HG03439 (cell line): ENCODE results near the gene EFR3B.

Experiments used
- ATAC-seq: cut with Tn5 transposase; IDR thresholded peaks from one replicate; pipeline ENCODE4 v1.9.1; 2021; ENCODE audit warnings: mild to moderate bottlenecking, moderate library complexity; ENCODE audit not compliant: unreplicated experiment

The EFR3B gene

DNA sequence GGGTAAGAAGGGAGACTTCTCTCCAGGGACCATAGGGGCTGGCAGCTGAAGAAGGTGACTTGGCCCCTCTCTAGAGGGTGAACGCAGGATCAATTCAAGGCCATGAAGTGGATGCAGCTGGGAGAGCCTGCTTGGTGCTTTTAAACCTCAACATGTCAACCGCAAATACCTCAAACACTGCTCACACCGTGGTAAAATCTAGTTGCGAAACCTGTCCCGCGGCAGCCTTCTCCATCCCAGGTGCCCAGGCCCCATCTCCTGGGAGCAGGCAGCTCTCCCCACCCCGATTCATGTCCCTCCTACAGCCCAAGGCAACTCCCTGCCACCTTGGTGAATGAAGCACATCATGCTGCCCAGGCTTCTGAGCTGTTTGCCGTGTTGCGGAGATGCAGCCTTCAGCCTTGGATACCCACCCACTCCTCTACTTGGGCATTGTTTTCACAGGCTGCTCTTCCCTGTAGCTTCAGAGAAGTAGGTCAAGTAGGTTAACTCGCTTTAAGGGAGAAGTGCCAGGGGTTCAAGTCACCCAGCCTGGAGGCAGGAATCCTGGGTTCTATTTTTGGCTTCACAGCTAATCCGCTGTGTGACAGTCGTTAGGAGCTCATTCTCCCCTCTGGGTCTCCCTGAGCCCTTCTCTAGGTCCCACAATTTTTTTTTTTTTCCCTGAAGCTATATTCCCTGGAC lies 6.2 kb upstream of the EFR3B start:
- no peak for ATAC-seq

- ATAC-seq: no peak
Observed at GRCh38 chr2:25036221-25036559, 5.7 kb upstream of the EFR3B start.

DNA sequence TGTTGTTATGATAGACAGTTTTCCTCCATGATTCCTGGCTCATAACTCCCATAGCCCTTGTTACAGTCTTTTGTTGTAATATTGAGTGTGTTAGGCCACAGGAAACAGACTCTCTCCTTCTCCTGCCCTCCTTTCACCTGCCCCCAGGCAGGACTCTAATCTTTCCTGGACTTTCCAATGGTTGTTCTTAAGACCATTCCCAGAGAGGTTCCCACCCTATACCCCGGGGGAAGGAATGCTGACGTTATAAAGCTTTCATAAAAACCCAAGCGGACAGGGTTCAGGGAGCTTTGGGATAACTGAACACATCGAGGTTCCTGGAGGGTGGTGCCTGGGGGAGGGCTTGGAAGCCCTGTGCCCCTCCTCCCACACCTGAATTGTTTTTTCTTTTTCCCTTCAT lies 2.8 kb upstream of the EFR3B start:
- ATAC-seq: no peak

GRCh38 chr2:25041307-25041927 lies 459 bp upstream of the EFR3B start:
- peak; percentile 1 for ATAC-seq

DNA sequence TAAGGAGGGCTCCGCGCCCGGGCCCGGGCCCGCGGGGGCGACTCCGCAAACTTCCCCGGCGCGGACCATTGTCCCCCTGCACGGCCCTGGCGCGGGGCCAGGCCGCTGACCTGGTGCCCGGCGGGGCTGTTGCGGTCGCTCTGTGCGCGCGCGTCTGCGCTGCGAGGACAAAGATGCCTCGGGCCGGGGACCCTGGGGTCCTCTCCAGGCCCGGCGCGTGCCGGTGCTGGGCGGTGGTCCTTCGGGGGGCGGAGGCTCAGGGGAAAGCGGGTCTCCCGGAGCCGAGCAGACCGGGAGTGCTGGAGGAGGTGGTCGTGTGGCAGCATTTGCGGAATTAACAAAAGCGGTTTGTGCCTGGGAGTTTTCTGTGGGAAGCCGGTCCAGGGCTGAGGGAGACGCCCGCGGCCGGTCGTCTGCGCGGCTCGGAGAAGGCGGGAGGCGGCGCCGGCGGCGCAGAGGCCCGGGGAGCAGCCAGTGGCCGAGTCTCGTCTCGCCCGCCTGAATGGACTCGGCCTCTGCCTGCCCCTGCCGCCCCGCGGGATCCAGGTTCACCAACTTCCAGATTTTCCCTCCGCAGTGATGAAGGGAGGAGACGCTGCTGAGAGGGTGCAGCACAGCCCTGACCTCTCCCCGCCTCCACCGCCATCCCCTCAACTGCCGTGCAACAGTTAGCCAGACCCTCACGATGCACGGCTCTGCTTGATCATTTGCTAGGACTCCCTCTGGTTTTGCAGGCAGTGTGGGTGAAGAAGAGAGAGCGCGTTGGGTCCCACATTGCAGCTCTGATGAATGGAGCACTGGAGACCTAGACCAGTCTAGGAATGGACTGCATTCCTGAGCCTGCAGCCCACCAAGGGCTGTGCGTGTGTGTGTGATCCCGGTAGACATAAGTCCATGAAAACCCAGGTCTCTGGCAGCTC lies 705 bp downstream of the EFR3B start:
- ATAC-seq: peak; percentile 10

DNA sequence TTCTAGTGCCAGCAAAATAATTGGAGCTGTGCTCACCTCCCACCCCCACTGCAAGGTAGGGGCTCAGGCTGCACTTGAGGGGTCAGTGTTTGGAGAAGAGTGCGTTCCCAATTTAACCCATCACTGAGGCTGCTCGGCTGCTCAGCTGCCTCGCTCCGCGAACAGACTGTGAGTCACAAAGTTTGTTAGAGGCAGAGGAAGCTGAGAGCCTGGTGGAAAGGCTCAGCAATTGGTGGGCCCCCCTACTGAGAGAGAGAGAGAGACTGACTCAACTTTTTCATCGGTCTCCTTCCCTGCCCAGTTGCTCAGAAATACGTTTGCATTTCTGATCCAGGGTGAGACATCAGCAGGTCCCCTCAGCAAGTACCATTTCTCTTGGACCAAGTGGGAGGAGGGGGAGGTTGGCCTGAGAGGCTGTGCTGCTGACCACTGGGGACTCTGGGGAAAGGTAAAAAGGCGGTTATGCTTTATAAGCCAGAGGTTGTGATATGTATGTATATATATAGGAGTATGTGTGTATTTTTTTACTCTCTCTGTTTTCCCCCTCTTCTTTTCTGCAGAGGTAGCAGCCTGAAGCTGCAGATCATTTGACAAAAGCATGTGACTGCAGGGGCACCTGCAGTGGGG lies 1.5 kb downstream of the EFR3B start:
- no peak for ATAC-seq

DNA sequence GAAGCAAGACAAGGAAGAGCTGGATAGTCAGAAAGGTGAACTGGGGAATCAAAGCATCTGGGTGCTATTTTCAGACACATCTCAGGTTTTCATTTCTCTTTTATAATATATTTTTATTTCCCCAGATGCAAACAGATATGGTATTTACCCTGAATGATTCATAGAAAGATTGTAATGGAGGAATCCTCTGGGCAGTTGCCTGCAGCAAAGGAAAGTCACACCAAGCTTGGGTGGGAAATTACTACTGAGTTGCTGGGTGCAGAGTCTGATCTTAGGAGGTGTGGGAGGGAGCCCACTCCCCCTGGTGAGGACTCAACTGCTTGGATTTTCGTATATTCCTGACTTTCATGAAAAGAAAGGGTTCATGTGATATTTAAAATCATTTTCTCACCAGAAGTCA lies 2.1 kb downstream of the EFR3B start:
- ATAC-seq: no peak

DNA sequence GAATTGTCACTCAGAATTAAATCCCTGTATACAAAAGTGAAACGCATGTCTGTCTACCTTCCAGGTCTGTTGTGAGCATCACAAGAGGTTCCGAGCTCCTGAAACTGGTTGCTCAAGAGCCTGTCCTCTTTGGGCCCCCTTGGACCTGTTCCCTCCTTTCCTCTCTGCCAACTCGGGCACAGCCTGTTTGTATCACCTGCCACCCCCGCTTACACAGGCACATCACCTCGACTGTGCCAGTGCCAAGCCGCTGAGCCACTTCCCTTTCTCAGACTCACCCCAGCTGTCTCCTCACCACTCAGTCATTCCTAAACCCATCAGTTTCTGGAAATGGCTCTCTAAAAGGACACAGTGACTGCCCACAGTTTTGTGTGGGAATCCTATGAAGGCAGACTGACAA lies 3.1 kb downstream of the EFR3B start:
- ATAC-seq: no peak

DNA sequence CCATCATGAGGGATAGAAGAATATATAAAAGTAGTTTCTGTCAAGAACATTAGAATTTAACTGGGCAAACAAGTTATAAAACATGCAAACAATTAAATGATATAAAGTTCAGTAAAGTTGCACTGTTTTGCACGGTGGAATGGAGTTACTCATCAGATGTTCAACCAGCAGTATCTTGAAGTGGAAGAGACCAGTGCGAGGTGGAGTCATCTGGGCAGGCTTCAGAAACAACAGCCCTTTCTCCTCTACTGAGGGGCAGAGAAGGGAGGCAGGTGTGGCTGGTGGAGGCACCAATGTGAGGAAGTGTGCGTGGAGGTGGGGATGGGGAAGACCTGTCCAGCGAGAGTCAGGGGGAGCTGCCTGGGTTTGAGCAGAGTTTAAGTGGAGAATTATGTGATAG lies 7.5 kb downstream of the EFR3B start:
- ATAC-seq: no peak

GRCh38 chr2:25050128-25050527 lies 8.3 kb downstream of the EFR3B start:
- ATAC-seq: no peak

DNA sequence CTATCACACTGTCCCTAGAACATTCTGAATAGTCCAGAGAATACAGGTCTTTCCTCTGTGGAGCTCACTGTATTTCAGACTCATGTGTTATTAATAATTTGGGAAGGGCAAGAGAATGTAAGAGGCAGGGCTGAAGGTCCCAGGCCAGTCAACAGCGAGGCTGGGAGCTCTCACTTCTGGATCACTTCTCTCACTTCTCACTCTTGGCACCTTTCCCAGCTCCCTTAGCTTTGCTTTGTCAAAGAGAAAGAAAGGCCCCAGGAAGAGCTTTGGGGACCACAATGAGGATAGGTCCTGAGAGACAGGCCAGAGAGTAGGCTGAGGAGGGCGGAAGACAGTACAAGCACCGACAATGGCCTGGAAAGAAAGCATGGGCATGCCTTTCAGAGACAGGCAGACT lies 11.2 kb downstream of the EFR3B start:
- no peak for ATAC-seq

DNA sequence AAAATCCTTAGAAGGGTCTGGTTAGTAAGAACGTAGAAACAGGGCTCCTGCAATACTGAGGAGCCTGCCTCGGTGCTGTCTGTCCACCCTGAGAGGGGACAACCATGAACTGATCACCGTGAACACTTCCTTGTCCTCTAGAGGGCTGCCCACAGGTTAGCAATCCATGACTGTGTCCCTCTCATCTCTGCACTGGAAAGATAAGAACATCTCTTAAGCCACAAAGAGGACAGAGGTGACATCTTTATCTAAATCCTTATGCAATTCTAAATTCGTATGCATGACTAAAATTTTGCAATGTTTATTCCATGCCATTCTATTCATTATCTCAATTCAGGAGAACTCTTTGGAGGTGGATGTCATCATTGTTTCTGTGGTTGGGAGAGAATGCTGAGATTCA lies 12.8 kb downstream of the EFR3B start:
- ATAC-seq: no peak

- ATAC-seq: no peak
Observed at GRCh38 chr2:25055376-25055920, 13.6 kb downstream of the EFR3B start.

DNA sequence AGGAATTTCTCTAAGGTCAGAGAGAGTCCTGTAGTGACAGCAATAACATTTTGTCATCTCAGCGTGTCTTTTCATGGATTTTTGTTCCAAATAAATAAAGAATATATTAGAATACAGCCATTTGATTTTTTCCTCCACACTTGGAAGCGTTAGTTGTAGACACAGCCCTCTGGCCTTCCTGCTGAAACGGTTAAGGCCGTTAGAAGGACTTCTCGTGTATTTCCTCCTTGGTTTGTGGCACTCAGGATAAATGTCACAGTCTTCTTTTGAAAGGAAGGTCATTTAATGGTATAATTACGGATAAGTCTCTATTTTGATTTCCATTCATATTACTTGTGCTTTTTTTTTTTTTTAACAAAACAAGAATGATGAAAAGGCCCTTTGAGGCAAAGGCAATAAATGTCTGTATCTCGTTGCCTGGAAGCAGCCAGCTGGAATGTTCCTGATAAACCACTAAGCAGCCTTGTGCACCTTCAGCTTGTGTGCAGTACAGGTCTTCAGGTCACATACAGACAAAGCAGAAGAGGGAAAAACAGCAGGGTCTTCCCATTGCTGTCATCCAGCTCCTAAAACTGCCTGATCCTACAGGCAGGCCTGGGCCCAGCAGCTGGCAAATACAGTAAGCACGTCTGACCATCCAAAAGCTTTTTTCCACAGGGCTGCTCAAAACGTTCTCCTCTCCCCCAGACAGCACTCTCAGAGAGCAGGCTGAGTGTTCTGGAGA lies 14.4 kb downstream of the EFR3B start:
- no peak for ATAC-seq

DNA sequence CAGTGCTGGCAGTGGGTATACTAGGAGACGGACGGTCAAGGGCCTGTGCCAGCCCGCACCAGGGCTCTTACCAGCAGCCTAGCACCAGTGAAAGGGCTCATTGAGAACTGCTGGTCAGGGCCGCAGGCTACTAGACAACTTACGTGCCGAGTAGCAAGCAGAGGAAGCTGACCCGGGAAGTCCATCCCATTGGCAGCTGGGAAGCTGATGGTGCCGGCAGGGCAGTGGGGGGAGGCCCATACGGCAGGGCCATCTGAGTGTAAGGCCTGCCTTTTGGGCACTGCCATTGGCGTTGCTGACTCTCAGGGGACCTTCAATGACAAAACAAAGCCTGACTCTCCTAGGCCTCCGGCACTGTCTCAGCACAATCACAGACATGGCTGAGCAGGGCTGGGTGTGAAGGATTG lies 20.6 kb downstream of the EFR3B start:
- no peak for ATAC-seq

GRCh38 chr2:25063876-25064660 lies 22.2 kb downstream of the EFR3B start:
- ATAC-seq: no peak

- no peak for ATAC-seq
Observed at GRCh38 chr2:25065768-25066167, 23.9 kb downstream of the EFR3B start.

- ATAC-seq: no peak
Observed at GRCh38 chr2:25066455-25066854, 24.6 kb downstream of the EFR3B start.

- no peak for ATAC-seq
Observed at GRCh38 chr2:25068217-25068616, 26.3 kb downstream of the EFR3B start.

DNA sequence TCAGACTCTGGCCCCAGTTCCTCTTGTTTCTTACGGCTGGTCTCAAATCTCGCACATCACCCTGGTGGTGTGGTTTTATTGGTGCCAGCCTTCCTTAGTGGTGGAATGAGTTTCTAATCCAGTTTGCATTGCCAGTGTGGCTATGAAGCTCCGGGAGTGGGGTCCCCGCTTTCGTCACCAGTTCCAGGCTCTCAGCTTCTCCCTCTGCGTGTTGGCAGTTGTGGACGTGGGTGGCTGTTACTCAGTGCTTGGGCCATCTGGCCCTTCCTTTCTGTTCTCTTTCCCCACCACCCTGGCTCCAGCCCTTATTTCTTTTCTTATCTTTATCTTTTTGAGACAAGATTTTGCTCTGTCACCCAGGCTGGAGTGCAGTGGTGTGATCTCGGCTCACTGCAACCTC lies 30.1 kb downstream of the EFR3B start:
- no peak for ATAC-seq
